Measurements from ENCODE around the gene NRIP2. TPM values are rescaled to one million over a fixed set of nuclear protein-coding genes. Genes with fewer than 3 reads are reported as not detected.

The NRIP2 gene
- polyA plus RNA-seq, 2 donors = 0.47 to 0.67 TPM

DNA sequence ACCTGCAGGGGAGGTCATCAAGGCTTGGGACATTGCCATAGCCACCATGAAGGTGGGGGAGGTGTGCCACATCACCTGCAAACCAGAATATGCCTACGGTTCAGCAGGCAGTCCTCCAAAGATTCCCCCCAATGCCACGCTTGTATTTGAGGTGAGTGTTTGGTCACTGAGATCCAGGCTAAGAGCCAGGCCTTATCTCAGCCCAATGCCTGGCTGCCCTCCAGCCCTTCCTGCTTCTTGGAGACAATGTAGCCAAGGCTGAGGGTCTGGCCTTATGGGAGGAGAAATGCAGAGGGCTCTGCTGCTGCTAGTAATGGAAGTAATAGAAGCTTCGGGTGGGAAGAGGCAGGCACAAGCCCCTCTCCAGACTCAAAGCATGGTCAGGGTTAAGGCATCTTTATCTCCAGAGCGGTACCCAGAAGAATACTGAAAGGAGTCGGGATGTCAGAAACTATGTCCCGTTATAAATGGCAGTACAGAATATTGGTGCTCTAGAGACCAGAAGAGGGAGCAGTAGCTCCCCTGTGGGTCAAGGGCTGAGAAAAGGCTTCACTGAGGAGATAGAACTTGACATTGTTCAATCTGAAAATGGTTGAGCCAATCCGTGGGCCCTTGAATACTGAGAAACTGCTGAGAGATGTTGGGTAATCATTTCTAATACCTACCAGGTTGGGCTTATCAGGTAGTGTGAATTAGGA lies 37.0 kb downstream of the NRIP2 start:
- Histone ChIP-seq H3K4me1 (ENCODE audit: control insufficient read depth in 2 of 2, insufficient read depth in 2 of 2, low read length in 1 of 2) (peaks cover 0 to 24% of the 10 kb centered on the region in 2 donors), H3K27me3 (ENCODE audit: control insufficient read depth in 1 of 2, insufficient read depth in 2 of 2, low read length in 2 of 2) (no peaks in the 10 kb centered on the region), H3K4me3 (ENCODE audit: low read depth in 1 of 2, low read length in 2 of 2) (no peak overlapping the region), H3K36me3 (ENCODE audit: control insufficient read depth in 2 of 2, insufficient read depth in 2 of 2, low read length in 1 of 2) (peaks cover 24 to 34% of the 10 kb centered on the region in 2 donors), H3K9me3 (ENCODE audit: control insufficient read depth in 2 of 2, insufficient read depth in 1 of 2, low read depth in 1 of 2, low read length in 1 of 2) (no peaks in the 10 kb centered on the region), H3K27ac (ENCODE audit: low read depth in 2 of 2, low read length in 1 of 2) (no peak overlapping the region)
- WGBS, 2 donors = 69 to 73% methylated on average over 7 of the region's 7 CpGs

DNA sequence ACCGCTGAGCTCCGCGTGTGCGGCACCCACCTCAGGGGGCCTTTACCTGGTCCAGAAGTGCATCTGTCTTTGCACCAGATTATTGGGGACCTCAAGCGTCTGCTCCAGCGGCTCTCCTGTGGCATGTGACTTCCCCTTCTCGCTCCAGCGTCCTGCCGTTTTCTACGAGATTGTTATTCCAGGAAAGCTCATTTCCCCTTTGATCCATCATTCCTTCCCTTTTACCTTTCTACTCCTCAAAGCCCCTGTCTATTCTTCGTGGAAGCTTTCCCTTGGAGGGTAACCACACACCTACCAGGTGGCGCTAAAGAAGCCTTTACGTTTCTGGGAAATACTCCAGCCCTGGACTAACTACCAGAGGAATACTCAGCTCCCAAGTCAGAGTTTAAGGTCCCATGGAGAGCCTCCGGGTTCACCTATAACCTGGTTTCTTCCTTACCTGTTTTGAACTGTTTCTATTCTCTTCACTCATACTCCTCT lies 38.6 kb downstream of the NRIP2 start:
- H3K4me3 ChIP-seq (ENCODE audit: low read depth in 1 of 2, low read length in 2 of 2) = peak overlapping the region; percentile 78 to 86
- H3K36me3 ChIP-seq (ENCODE audit: control insufficient read depth in 2 of 2, insufficient read depth in 2 of 2, low read length in 1 of 2) = peaks cover 17 to 30% of the 10 kb centered on the region in 2 donors
- H3K27me3 ChIP-seq (ENCODE audit: control insufficient read depth in 1 of 2, insufficient read depth in 2 of 2, low read length in 2 of 2) = no peaks in the 10 kb centered on the region
- 4% methylated on average over 14 of the region's 14 CpGs for WGBS, 2 donors
- peak overlapping the region; percentile 60 to 79 for H3K27ac ChIP-seq (ENCODE audit: low read depth in 2 of 2, low read length in 1 of 2)
- peaks cover 0 to 22% of the 10 kb centered on the region in 2 donors for H3K4me1 ChIP-seq (ENCODE audit: control insufficient read depth in 2 of 2, insufficient read depth in 2 of 2, low read length in 1 of 2)
- H3K9me3 ChIP-seq (ENCODE audit: control insufficient read depth in 2 of 2, insufficient read depth in 1 of 2, low read depth in 1 of 2, low read length in 1 of 2) = no peaks in the 10 kb centered on the region

DNA sequence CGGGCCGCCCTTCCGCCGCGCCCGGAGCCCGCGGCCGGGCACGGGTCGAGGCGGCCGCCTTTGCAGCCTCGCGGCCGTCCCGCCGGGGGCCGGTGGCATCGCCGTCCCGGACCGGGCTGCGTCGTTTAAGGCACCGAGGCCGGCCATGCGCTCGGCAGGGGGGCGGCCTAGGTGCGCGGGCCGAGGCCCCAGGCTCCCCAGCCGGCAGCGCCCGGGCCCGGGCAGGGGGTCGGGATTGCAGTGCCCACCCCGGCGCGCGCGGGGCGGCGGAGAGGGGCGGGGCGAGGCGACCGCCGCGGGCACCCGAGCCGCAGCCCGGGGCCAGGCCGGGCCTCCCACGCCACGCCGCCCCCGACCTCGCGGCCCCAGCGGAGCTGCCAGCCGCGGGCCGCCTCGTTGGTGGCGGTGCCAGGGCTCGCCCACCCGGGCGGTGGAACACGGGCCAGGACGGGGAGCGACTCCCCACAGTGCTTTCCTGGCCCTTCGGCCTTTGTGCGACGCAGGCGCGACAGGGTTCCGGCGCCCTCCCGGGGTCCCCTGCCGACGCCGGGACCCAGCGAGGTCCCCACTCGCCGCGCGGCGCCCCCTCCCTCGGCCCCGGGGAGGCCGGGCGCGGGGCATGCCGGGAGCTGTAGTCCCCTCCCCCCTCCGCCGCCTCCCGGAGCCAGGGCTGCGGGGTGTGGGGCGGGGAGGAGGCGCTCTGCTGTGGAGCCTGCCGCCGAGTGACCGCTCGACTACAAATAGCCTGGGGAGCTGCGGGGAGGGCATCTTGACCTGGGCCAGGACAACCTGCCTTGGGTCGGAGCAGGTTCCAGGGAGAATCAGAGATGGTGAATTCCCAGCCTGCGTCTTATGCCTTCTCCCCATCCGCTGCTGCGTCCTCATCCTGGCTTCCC lies 39.3 kb downstream of the NRIP2 start:
- 0% methylated on average over 32 to 111 of the region's 111 CpGs for WGBS, 2 donors
- peaks cover 0 to 17% of the 10 kb centered on the region in 2 donors for H3K4me1 ChIP-seq (ENCODE audit: control insufficient read depth in 2 of 2, insufficient read depth in 2 of 2, low read length in 1 of 2)
- no peaks in the 10 kb centered on the region for H3K9me3 ChIP-seq (ENCODE audit: control insufficient read depth in 2 of 2, insufficient read depth in 1 of 2, low read depth in 1 of 2, low read length in 1 of 2)
- peaks cover 17 to 25% of the 10 kb centered on the region in 2 donors for H3K36me3 ChIP-seq (ENCODE audit: control insufficient read depth in 2 of 2, insufficient read depth in 2 of 2, low read length in 1 of 2)
- peak overlapping the region; percentile 78 to 86 for H3K4me3 ChIP-seq (ENCODE audit: low read depth in 1 of 2, low read length in 2 of 2)
- no peaks in the 10 kb centered on the region for H3K27me3 ChIP-seq (ENCODE audit: control insufficient read depth in 1 of 2, insufficient read depth in 2 of 2, low read length in 2 of 2)
- peak overlapping the region; percentile 60 to 79 for H3K27ac ChIP-seq (ENCODE audit: low read depth in 2 of 2, low read length in 1 of 2)

DNA sequence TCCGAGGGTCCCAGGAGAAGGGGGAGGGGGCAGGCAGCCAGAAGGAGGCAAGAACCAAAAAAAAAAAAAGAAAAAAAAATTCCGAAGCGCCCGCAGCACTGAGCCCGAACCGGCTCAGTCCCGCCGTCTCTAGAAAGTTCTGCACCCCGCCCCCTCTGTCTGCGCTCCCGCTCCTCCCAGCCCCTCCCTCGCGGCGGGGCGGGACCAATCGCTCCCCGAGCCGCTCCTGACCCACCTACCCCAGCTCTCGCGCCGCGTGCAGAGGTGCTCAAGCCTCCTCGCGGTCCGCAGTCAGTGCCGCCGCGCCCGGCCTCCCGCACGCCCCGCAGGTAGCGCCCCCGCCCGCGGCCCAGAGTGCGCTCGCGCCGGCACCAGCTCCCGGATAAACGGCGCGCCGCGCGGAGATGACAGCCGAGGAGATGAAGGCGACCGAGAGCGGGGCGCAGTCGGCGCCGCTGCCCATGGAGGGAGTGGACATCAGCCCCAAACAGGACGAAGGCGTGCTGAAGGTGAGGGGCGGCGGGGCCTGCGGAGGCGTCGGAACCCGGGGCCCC lies 40.0 kb downstream of the NRIP2 start, which contains the start of gene FKBP4:
FKBP4 (plus strand) TSS at position 235 of the 554 bp plus-strand sequence; CDS start at position 405, 170 bp downstream.
- H3K27me3 ChIP-seq (ENCODE audit: control insufficient read depth in 1 of 2, insufficient read depth in 2 of 2, low read length in 2 of 2) = no peaks in the 10 kb centered on the region
- H3K4me1 ChIP-seq (ENCODE audit: control insufficient read depth in 2 of 2, insufficient read depth in 2 of 2, low read length in 1 of 2) = peaks cover 0 to 13% of the 10 kb centered on the region in 2 donors
- H3K36me3 ChIP-seq (ENCODE audit: control insufficient read depth in 2 of 2, insufficient read depth in 2 of 2, low read length in 1 of 2) = peaks cover 10 to 19% of the 10 kb centered on the region in 2 donors
- no peaks in the 10 kb centered on the region for H3K9me3 ChIP-seq (ENCODE audit: control insufficient read depth in 2 of 2, insufficient read depth in 1 of 2, low read depth in 1 of 2, low read length in 1 of 2)
- 0% methylated on average over 60 to 63 of the region's 63 CpGs for WGBS, 2 donors
- H3K27ac ChIP-seq (ENCODE audit: low read depth in 2 of 2, low read length in 1 of 2) = peak within 1 kb of the TSS; percentile 60 to 79
- H3K4me3 ChIP-seq (ENCODE audit: low read depth in 1 of 2, low read length in 2 of 2) = peak within 1 kb of the TSS; percentile 78 to 86

DNA sequence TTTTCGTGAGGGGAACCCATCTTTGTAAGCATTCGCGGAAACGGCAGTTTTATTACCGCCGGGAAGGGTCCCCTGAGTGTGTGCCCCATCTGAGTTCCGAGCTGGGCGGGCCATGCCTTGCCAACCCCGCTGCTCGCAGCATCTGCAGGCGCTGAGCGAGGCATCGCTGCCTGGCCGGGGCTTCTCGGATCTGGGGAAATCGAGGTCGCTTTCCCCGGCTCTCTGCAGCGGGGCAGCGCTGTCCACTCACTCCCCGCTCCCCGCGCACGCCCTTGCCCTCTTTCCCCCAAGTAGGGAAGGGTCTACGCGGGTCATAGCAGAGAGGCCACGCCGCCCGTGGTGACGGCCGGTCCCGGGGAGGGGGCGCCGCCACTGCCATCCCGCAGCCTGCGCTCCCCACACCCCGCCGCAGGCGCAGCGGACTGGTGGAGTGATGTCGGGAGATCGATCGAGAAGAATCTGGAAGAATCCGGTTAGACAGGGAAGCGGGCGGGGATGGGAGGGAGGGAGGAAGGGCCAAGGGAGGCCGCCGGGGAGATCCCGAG lies 40.6 kb downstream of the NRIP2 start:
- Histone ChIP-seq H3K36me3 (ENCODE audit: control insufficient read depth in 2 of 2, insufficient read depth in 2 of 2, low read length in 1 of 2) (peaks cover 5 to 17% of the 10 kb centered on the region in 2 donors), H3K27me3 (ENCODE audit: control insufficient read depth in 1 of 2, insufficient read depth in 2 of 2, low read length in 2 of 2) (no peaks in the 10 kb centered on the region), H3K4me3 (ENCODE audit: low read depth in 1 of 2, low read length in 2 of 2) (peak overlapping the region; percentile 78 to 86), H3K4me1 (ENCODE audit: control insufficient read depth in 2 of 2, insufficient read depth in 2 of 2, low read length in 1 of 2) (peaks cover 0 to 13% of the 10 kb centered on the region in 2 donors), H3K27ac (ENCODE audit: low read depth in 2 of 2, low read length in 1 of 2) (peak overlapping the region; percentile 18 to 60), H3K9me3 (ENCODE audit: control insufficient read depth in 2 of 2, insufficient read depth in 1 of 2, low read depth in 1 of 2, low read length in 1 of 2) (no peaks in the 10 kb centered on the region)
- 10 to 12% methylated on average over 45 to 49 of the region's 49 CpGs for WGBS, 2 donors

DNA sequence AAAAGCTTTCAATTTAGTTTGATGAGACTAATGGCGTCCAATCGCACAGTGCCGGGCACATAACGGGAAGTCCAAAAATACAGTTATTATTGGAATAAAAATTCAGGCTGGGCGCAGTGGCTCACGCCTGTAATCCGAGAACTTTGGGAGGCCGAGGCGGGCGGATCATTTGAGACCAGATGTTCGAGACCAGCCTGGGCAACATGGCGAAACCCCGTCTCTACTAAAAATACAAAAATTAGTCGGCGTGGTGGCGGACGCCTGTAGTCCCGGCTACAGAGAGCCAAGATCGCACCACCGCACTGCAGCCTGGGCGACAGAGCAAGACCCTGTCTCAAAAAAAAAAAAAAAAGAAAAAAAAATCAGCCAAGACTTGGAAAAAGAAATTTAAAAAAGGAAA lies 41.3 kb downstream of the NRIP2 start:
- WGBS, 2 donors = 96% methylated on average over 21 of the region's 21 CpGs
- Histone ChIP-seq H3K9me3 (ENCODE audit: control insufficient read depth in 2 of 2, insufficient read depth in 1 of 2, low read depth in 1 of 2, low read length in 1 of 2) (no peaks in the 10 kb centered on the region), H3K4me3 (ENCODE audit: low read depth in 1 of 2, low read length in 2 of 2) (no peak overlapping the region), H3K4me1 (ENCODE audit: control insufficient read depth in 2 of 2, insufficient read depth in 2 of 2, low read length in 1 of 2) (peaks cover 0 to 10% of the 10 kb centered on the region in 2 donors), H3K36me3 (ENCODE audit: control insufficient read depth in 2 of 2, insufficient read depth in 2 of 2, low read length in 1 of 2) (peaks cover 1 to 12% of the 10 kb centered on the region in 2 donors), H3K27ac (ENCODE audit: low read depth in 2 of 2, low read length in 1 of 2) (no peak overlapping the region), H3K27me3 (ENCODE audit: control insufficient read depth in 1 of 2, insufficient read depth in 2 of 2, low read length in 2 of 2) (no peaks in the 10 kb centered on the region)

DNA sequence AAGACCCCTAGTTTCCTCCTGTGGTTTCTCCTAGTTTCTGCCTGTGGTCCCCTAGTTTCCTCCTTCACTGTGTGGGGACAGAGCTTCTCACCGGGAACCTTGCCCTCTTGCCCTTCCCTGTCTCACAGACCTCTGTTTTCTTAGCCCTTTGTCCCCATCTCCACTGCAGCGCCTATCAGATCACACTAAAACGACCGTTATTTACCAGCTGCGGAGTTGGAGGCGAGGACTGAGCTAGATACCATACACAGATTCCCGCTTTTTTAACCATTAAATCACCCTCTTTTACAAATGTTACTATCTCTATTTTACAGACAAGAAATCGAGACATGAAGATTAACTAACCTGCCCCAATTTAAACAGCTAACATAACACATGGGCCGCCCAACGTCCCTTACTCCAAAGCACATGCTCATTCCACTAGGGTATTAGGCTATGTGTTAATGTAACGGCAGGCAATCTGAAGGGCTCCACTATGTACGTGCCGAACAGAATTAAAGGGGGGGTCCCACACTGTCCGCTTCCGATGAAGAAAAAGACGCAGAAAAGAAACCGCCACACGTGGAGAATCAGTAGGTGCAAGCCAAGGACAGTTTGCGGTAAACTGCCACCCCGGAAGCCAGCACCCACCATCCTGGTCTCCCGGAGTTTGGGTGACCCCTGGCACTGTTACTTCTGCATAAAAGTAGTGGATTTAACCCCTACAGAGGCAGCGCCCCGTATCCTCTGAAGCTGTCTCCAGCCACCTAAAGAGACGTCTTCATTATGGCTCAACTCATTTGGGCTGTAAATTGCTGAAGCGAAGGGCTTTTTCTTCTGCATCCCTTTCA lies 41.9 kb downstream of the NRIP2 start:
- H3K9me3 ChIP-seq (ENCODE audit: control insufficient read depth in 2 of 2, insufficient read depth in 1 of 2, low read depth in 1 of 2, low read length in 1 of 2) = no peaks in the 10 kb centered on the region
- H3K27me3 ChIP-seq (ENCODE audit: control insufficient read depth in 1 of 2, insufficient read depth in 2 of 2, low read length in 2 of 2) = no peaks in the 10 kb centered on the region
- H3K4me3 ChIP-seq (ENCODE audit: low read depth in 1 of 2, low read length in 2 of 2) = no peak overlapping the region
- H3K36me3 ChIP-seq (ENCODE audit: control insufficient read depth in 2 of 2, insufficient read depth in 2 of 2, low read length in 1 of 2) = peaks cover 0 to 6% of the 10 kb centered on the region in 2 donors
- WGBS, 2 donors = 77 to 83% methylated on average over 25 of the region's 25 CpGs
- H3K27ac ChIP-seq (ENCODE audit: low read depth in 2 of 2, low read length in 1 of 2) = no peak overlapping the region
- peaks cover 0 to 9% of the 10 kb centered on the region in 2 donors for H3K4me1 ChIP-seq (ENCODE audit: control insufficient read depth in 2 of 2, insufficient read depth in 2 of 2, low read length in 1 of 2)

DNA sequence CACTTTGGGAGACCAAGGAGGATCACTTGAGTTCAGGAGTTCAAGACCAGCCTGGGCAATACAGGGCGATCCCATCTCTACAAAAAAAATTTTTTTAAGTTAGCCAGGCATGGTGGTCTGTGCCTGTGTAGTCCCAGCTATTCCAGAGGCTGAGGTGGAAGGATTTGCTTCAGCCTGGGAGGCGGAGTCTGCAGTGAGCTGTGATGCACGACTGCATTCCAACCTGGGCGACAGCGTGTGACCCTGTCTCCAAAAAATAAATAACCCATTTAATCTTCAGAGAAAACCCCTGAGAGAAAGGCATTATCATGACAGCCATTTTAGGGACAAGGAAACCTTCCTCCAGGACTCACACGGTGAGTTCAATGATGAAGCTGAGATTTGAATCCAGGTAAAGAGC lies 43.7 kb downstream of the NRIP2 start:
- Histone ChIP-seq H3K27ac (ENCODE audit: low read depth in 2 of 2, low read length in 1 of 2) (no peak overlapping the region), H3K36me3 (ENCODE audit: control insufficient read depth in 2 of 2, insufficient read depth in 2 of 2, low read length in 1 of 2) (no peaks in the 10 kb centered on the region), H3K4me3 (ENCODE audit: low read depth in 1 of 2, low read length in 2 of 2) (no peak overlapping the region), H3K4me1 (ENCODE audit: control insufficient read depth in 2 of 2, insufficient read depth in 2 of 2, low read length in 1 of 2) (no peaks in the 10 kb centered on the region), H3K27me3 (ENCODE audit: control insufficient read depth in 1 of 2, insufficient read depth in 2 of 2, low read length in 2 of 2) (no peaks in the 10 kb centered on the region), H3K9me3 (ENCODE audit: control insufficient read depth in 2 of 2, insufficient read depth in 1 of 2, low read depth in 1 of 2, low read length in 1 of 2) (no peaks in the 10 kb centered on the region)
- WGBS, 2 donors = 77 to 78% methylated on average over 6 of the region's 6 CpGs
